Adrenal gland (tissue), 12 donors: ENCODE results near the gene TSC22D2. TPM values are rescaled to one million over a fixed set of nuclear protein-coding genes. Genes with fewer than 3 reads are reported as not detected.

Source experiments
- DNase-seq, 7 donors: peaks; one replicate each; pipeline ENCODE4 v3.0.0-alpha.2; 2019 to 2020
- H3K27ac ChIP-seq, 5 donors: fragments of 200-600 bp; sonication (generic) in 4 of 5; 1 replicate in 3 of 5; 2 replicates in 2 of 5; pipeline versions ENCODE4 v1.5.1 to v1.8.0; 2016 to 2020; ENCODE audit warnings: mild to moderate bottlenecking in 1 of 5
- H3K27me3 ChIP-seq: fragments of 200-600 bp; 2 replicates; pipeline ENCODE4 v1.8.0; 2021
- H3K36me3 ChIP-seq, 2 donors: fragments of 200-600 bp; replicated peaks in 1 of 2; 1 replicate in 1 of 2; 2 replicates in 1 of 2; pipeline versions ENCODE4 v1.5.1 to v1.8.0; 2018 to 2022
- H3K4me1 ChIP-seq, 2 donors: fragments of 200-600 bp; replicated peaks in 1 of 2; 1 replicate in 1 of 2; 2 replicates in 1 of 2; pipeline versions ENCODE4 v1.5.1 to v1.8.0; 2018 to 2021
- H3K4me3 ChIP-seq, 4 donors: fragments of 200-600 bp; sonication (generic) in 3 of 4; one replicate each; pipeline ENCODE4 v1.5.1; 2016 to 2018
- H3K9me3 ChIP-seq, 3 donors: fragments of 200-600 bp; sonication (generic) in 1 of 3; replicated peaks in 1 of 3; 1 replicate in 2 of 3; 2 replicates in 1 of 3; pipeline versions ENCODE4 v1.5.1 to v1.8.0; 2016 to 2021
- CTCF ChIP-seq, 6 experiments: fragments of 450-650 bp in 4 of 6; fragments of 200-600 bp in 2 of 6; sonication (generic) in 1 of 6; IDR thresholded peaks; 1 replicate in 5 of 6; 2 replicates in 1 of 6; pipeline versions ENCODE4 v1.5.1 to v1.8.0; 2016 to 2021; ENCODE audit warnings: antibody characterized with exemption in 6 of 6, mild to moderate bottlenecking in 2 of 6, moderate library complexity in 1 of 6
- POLR2A ChIP-seq, 2 donors: fragments of 450-650 bp; IDR thresholded peaks; one replicate each; pipeline ENCODE4 v1.6.1; 2017; ENCODE audit warnings: antibody characterized with exemption in 2 of 2, mild to moderate bottlenecking in 2 of 2, moderate library complexity in 1 of 2
- WGBS, 4 donors: extraction: QIAGEN DNeasy Blood & Tissue Kit in 2 of 4; methylation state at CpG; one replicate each; pipeline versions ENCODE4 v1.1.5 to v1.1.7; 2013 to 2017; 5-methylcytosine and 5-hydroxymethylcytosine counted together
- intact Hi-C, 2 donors: fragments of 100-400 bp; cut with DNase I; formaldehyde crosslinking; loops; one replicate each; pipeline versions ENCODE4 v1.14.1 to v1.15.0; 2022 to 2023
- polyA plus RNA-seq, 3 donors: library from polyadenylated mRNA; stranded (reverse); fragments of 200-250 nt in 2 of 3; fragments of 350-450 nt in 1 of 3; fragmentation: Illumina TruSeq in 1 of 3; extraction: RNeasy Lipid Tissue Mini Kit (QIAGEN cat#74804) in 1 of 3; gene quantifications; one replicate each; pipeline ENCODE4 v1.2.3, GENCODE V29; 2013 to 2014
- total RNA-seq, 9 donors: library from RNA; depleted of rRNA in 4 of 9; stranded (reverse); fragments of >200 nt in 4 of 9; fragments of 120-200 nt in 1 of 9; fragmentation: NEBNext Ultra II Directional in 1 of 9; extraction: Animal tissue kit (Norgen Biotek cat#: 25700) in 1 of 9; gene quantifications; one replicate each; pipeline versions ENCODE4 v1.1.0 to v1.2.4, GENCODE V29; 2013 to 2023
- donor health status: healthy with polysubstance abuse.
- donor health status: Bipolar disorder and iron deficiency.
- donor health status: DM: yes; HTN: yes; CAD: no.
- donor health status: DM: no; HTN: no; CAD: no.
- donor health status: DM: no; HTN: no; CAD: no.
- donor health status: DM: yes; HTN: yes; CAD: no.

TSC22D2 gene
- total and polyA plus RNA-seq, 12 donors, result 8.3 to 22.6 (median 17.6) TPM

- no peak for TF ChIP-seq POLR2A (IDR thresholded peaks at IDR 0.05)
- TF ChIP-seq CTCF (IDR thresholded peaks at IDR 0.05), result no peak
- Histone ChIP-seq H3K27me3 (no peaks in the 10 kb centered on the region), H3K4me3 (no peak overlapping the region), H3K9me3 (no peaks in the 10 kb centered on the region), H3K4me1 (peaks cover 0 to 51% of the 10 kb centered on the region in 2 donors), H3K27ac (no peak overlapping the region), H3K36me3 (no peaks in the 10 kb centered on the region)
- DNase-seq, result no peak
- WGBS, 4 donors, result 67 to 84% (median 74%) methylated on average over 4 of the region's 4 CpGs
- intact Hi-C loops, result no loop called here
Measured at GRCh38 chr3:150423761-150424160, 15.7 kb downstream of the TSC22D2 start.

- H3K4me3 ChIP-seq, result no peak overlapping the region
- H3K27me3 ChIP-seq, result no peaks in the 10 kb centered on the region
- intact Hi-C loops, result no loop called here
- peaks cover 0 to 46% of the 10 kb centered on the region in 2 donors for H3K4me1 ChIP-seq
- H3K9me3 ChIP-seq, result no peaks in the 10 kb centered on the region
- WGBS, 4 donors, result 96 to 99% (median 97%) methylated on average over 3 of the region's 3 CpGs
- H3K36me3 ChIP-seq, result no peaks in the 10 kb centered on the region
- no peak for DNase-seq
- no peak for TF ChIP-seq CTCF (IDR thresholded peaks at IDR 0.05)
- no peak for TF ChIP-seq POLR2A (IDR thresholded peaks at IDR 0.05)
- no peak overlapping the region for H3K27ac ChIP-seq
Measured at GRCh38 chr3:150426292-150426691, 18.2 kb downstream of the TSC22D2 start.

GRCh38 chr3:150428562-150428961 is 20.5 kb downstream of the TSC22D2 start:
- H3K27ac ChIP-seq, result no peak overlapping the region
- peaks cover 0 to 24% of the 10 kb centered on the region in 2 donors for H3K4me1 ChIP-seq
- intact Hi-C loops, result no loop called here
- no peaks in the 10 kb centered on the region for H3K27me3 ChIP-seq
- no peaks in the 10 kb centered on the region for H3K9me3 ChIP-seq
- H3K36me3 ChIP-seq, result no peaks in the 10 kb centered on the region
- TF ChIP-seq CTCF (IDR thresholded peaks at IDR 0.05), result no peak
- no peak for TF ChIP-seq POLR2A (IDR thresholded peaks at IDR 0.05)
- H3K4me3 ChIP-seq, result no peak overlapping the region
- 79 to 89% (median 88%) methylated on average over 1 of the region's 1 CpG for WGBS, 4 donors
- no peak for DNase-seq

- no peak for TF ChIP-seq CTCF (IDR thresholded peaks at IDR 0.05)
- no peak for TF ChIP-seq POLR2A (IDR thresholded peaks at IDR 0.05)
- 47 to 56% (median 53%) methylated on average over 2 of the region's 2 CpGs for whole genome bisulfite sequencing, 4 donors
- intact Hi-C loops, result no loop called here
Measured at GRCh38 chr3:150429767-150430671, 21.9 kb downstream of the TSC22D2 start.

More at GRCh38 chr3:150429767-150430671, 21.9 kb downstream of the TSC22D2 start:
- DNase-seq, result no peak
- Histone ChIP-seq H3K4me3 (no peak overlapping the region), H3K27ac (no peak overlapping the region), H3K4me1 (peaks cover 0 to 26% of the 10 kb centered on the region in 2 donors), H3K9me3 (no peaks in the 10 kb centered on the region), H3K27me3 (no peaks in the 10 kb centered on the region), H3K36me3 (no peaks in the 10 kb centered on the region)
